Smooth muscle cell of trachea (primary cell): ENCODE data around the gene PINLYP. TPM values are rescaled to one million over a fixed set of nuclear protein-coding genes. Genes with fewer than 3 reads are reported as not detected.

ENCODE experiments used
- total RNA-seq: library from RNA; depleted of rRNA; stranded (reverse); fragments of >200 nt; gene quantifications from 2 replicates; pipeline ENCODE4 v1.2.1, GENCODE V29; 2014

PINLYP gene
- 2.0 and 8.1 TPM in 2 replicates for total RNA-seq

GRCh38 chr19:43575156-43575950 is at the start of gene PINLYP, which contains the start of gene XRCC1:
TSS of gene PINLYP (plus strand) at chr19:43575801. CDS start at chr19:43577192, 1,391 bp downstream.
TSS of gene XRCC1 (minus strand) at chr19:43575527. CDS start at chr19:43575458, 69 bp downstream.

GRCh38 chr19:43526884-43527859 is 48.4 kb upstream of the PINLYP start, which contains the start of gene ETHE1:
TSS of gene ETHE1 (minus strand) at chr19:43527201. CDS start at chr19:43527177, 24 bp downstream.

GRCh38 chr19:43532962-43533545 is 42.5 kb upstream of the PINLYP start, which contains the start of gene ZNF575:
TSS of gene ZNF575 (plus strand) at chr19:43533188. CDS start at chr19:43534423, 1,235 bp downstream.

GRCh38 chr19:43595999-43596841 is 20.6 kb downstream of the PINLYP start, which contains the start of the genes IRGQ and ZNF576:
TSS of gene IRGQ (minus strand) at chr19:43596134. CDS start at chr19:43595338, 796 bp downstream.
TSS of gene ZNF576 (plus strand) at chr19:43596595. CDS start at chr19:43597109, 514 bp downstream.

GRCh38 chr19:43611788-43612187 is 36.2 kb downstream of the PINLYP start, which contains the start of gene SRRM5:
TSS of gene SRRM5 (plus strand) at chr19:43612088. CDS start at chr19:43612122, 34 bp downstream.

GRCh38 chr19:43619262-43620060 is 43.9 kb downstream of the PINLYP start, which contains the start of gene ZNF428:
TSS of gene ZNF428 (minus strand) at chr19:43619629. CDS start at chr19:43614304, 5,325 bp downstream.

Other genes starting within 250 kb of the PINLYP start
- gene CD177, start 222.1 kb upstream of the PINLYP start, total RNA-seq, result under 0.01 and 0.17 TPM in 2 replicates
- gene TEX101, start 160.9 kb upstream of the PINLYP start, total RNA-seq, result not detected in 2 replicates
- gene LYPD3, start 110.2 kb upstream of the PINLYP start, total RNA-seq, result 0.17 and 0.44 TPM in 2 replicates
- 22.7 and 36.1 TPM in 2 replicates for gene PHLDB3, start 71.1 kb upstream of the PINLYP start, total RNA-seq
- 118 and 122 TPM in 2 replicates for gene ETHE1, start 48.6 kb upstream of the PINLYP start, total RNA-seq
- gene ZNF575, start 42.6 kb upstream of the PINLYP start, total RNA-seq, result 0.29 and 0.66 TPM in 2 replicates
- gene XRCC1, start 274 bp upstream of the PINLYP start, total RNA-seq, result 13.9 and 21.7 TPM in 2 replicates
- 11.4 and 11.8 TPM in 2 replicates for gene IRGQ, start 20.3 kb downstream of the PINLYP start, total RNA-seq
- 9.3 and 13.4 TPM in 2 replicates for gene ZNF576, start 20.8 kb downstream of the PINLYP start, total RNA-seq
- 0.17 TPM in 1 of 2 replicates, not detected in the other for gene SRRM5, start 36.3 kb downstream of the PINLYP start, total RNA-seq
- 27.8 and 50.4 TPM in 2 replicates for gene ZNF428, start 43.8 kb downstream of the PINLYP start, total RNA-seq
- 3.8 and 11.6 TPM in 2 replicates for gene CADM4, start 64.0 kb downstream of the PINLYP start, total RNA-seq
- 62.7 and 90.9 TPM in 2 replicates for gene PLAUR, start 94.4 kb downstream of the PINLYP start, total RNA-seq
- under 0.01 TPM in 1 of 2 replicates, not detected in the other for gene IRGC, start 140.3 kb downstream of the PINLYP start, total RNA-seq
- gene SMG9, start 179.2 kb downstream of the PINLYP start, total RNA-seq, result 8.6 and 9.3 TPM in 2 replicates
- gene KCNN4, start 205.2 kb downstream of the PINLYP start, total RNA-seq, result 1.0 and 2.6 TPM in 2 replicates
- 1.7 TPM in 1 of 2 replicates, not detected in the other for gene LYPD5, start 226.6 kb downstream of the PINLYP start, total RNA-seq